Esophagus (tissue), 2 donors: ENCODE data around the gene EPB41L1. TPM values are rescaled to one million over a fixed set of nuclear protein-coding genes. Genes with fewer than 3 reads are reported as not detected.

Experiments used
- H3K27ac ChIP-seq, 2 donors: one replicate each; pipeline ENCODE4 v1.5.1; 2013; ENCODE audit warnings: low read depth in 2 of 2, mild to moderate bottlenecking in 2 of 2, inconsistent platforms in 1 of 2, low read length in 1 of 2, moderate library complexity in 1 of 2
- H3K27me3 ChIP-seq, 2 donors: one replicate each; pipeline ENCODE4 v1.6.1; 2013; ENCODE audit warnings: low read length in 2 of 2, control low read depth in 1 of 2, mild to moderate bottlenecking in 1 of 2; ENCODE audit not compliant: insufficient read depth in 2 of 2, control insufficient read depth in 1 of 2
- H3K36me3 ChIP-seq, 2 donors: one replicate each; pipeline ENCODE4 v1.6.1; 2013; ENCODE audit warnings: low read length in 1 of 2; ENCODE audit not compliant: control insufficient read depth in 2 of 2, insufficient read depth in 2 of 2
- H3K4me1 ChIP-seq, 2 donors: one replicate each; pipeline ENCODE4 v1.6.1; 2013; ENCODE audit warnings: low read length in 1 of 2; ENCODE audit not compliant: control insufficient read depth in 2 of 2, insufficient read depth in 2 of 2
- H3K4me3 ChIP-seq, 2 donors: one replicate each; pipeline ENCODE4 v1.5.1; 2013; ENCODE audit warnings: low read length in 2 of 2, mild to moderate bottlenecking in 2 of 2, low read depth in 1 of 2, moderate library complexity in 1 of 2
- H3K9me3 ChIP-seq, 2 donors: one replicate each; pipeline ENCODE4 v1.6.1; 2013; ENCODE audit warnings: mild to moderate bottlenecking in 2 of 2, low read depth in 1 of 2, low read length in 1 of 2, moderate library complexity in 1 of 2; ENCODE audit not compliant: control insufficient read depth in 2 of 2, insufficient read depth in 1 of 2
- WGBS, 2 donors: extraction: QIAGEN DNeasy Blood & Tissue Kit; methylation state at CpG; one replicate each; pipeline ENCODE4 v1.1.7; 2013; 5-methylcytosine and 5-hydroxymethylcytosine counted together
- polyA plus RNA-seq, 2 donors: library from polyadenylated mRNA; stranded (reverse); fragments of 200-250 nt; gene quantifications; one replicate each; pipeline ENCODE4 v1.2.3, GENCODE V29; 2013
- donor health status: healthy with polysubstance abuse.
- donor health status: Bipolar disorder and iron deficiency.

The EPB41L1 gene
- polyA plus RNA-seq, 2 donors = 30.2 to 35.0 TPM

GRCh38 chr20:36268440-36269342, 114.2 kb downstream of the EPB41L1 start:
- Histone ChIP-seq H3K4me1 (no peaks in the 10 kb centered on the region), H3K27me3 (no peaks in the 10 kb centered on the region), H3K27ac (no peak overlapping the region), H3K4me3 (no peak overlapping the region), H3K9me3 (no peaks in the 10 kb centered on the region), H3K36me3 (no peaks in the 10 kb centered on the region)
- WGBS, 2 donors = 59 to 71% methylated on average over 8 to 10 of the region's 10 CpGs

- H3K4me1 ChIP-seq = no peaks in the 10 kb centered on the region
- no peak overlapping the region for H3K4me3 ChIP-seq
- no peaks in the 10 kb centered on the region for H3K27me3 ChIP-seq
- WGBS, 2 donors = 78% methylated on average over 2 of the region's 2 CpGs
- no peaks in the 10 kb centered on the region for H3K36me3 ChIP-seq
- H3K27ac ChIP-seq = no peak overlapping the region
- no peaks in the 10 kb centered on the region for H3K9me3 ChIP-seq
These were observed 115.0 kb downstream of the EPB41L1 start for GRCh38 chr20:36269507-36269906.

GRCh38 chr20:36270744-36271638, 116.5 kb downstream of the EPB41L1 start:
- Histone ChIP-seq H3K27me3 (no peaks in the 10 kb centered on the region), H3K4me1 (no peaks in the 10 kb centered on the region), H3K4me3 (no peak overlapping the region), H3K27ac (no peak overlapping the region), H3K36me3 (no peaks in the 10 kb centered on the region), H3K9me3 (no peaks in the 10 kb centered on the region)
- WGBS, 2 donors = 75 to 81% methylated on average over 20 of the region's 20 CpGs

GRCh38 chr20:36271639-36272546, 117.4 kb downstream of the EPB41L1 start:
- 88 to 90% methylated on average over 21 of the region's 21 CpGs for WGBS, 2 donors
- no peaks in the 10 kb centered on the region for H3K4me1 ChIP-seq
- no peaks in the 10 kb centered on the region for H3K36me3 ChIP-seq
- H3K4me3 ChIP-seq = no peak overlapping the region
- H3K27me3 ChIP-seq = no peaks in the 10 kb centered on the region
- H3K9me3 ChIP-seq = no peaks in the 10 kb centered on the region
- no peak overlapping the region for H3K27ac ChIP-seq

GRCh38 chr20:36272547-36273220, 118.1 kb downstream of the EPB41L1 start:
- no peak overlapping the region for H3K4me3 ChIP-seq
- WGBS, 2 donors = 82 to 84% methylated on average over 12 of the region's 12 CpGs
- H3K36me3 ChIP-seq = no peaks in the 10 kb centered on the region
- H3K27ac ChIP-seq = no peak overlapping the region
- H3K9me3 ChIP-seq = no peaks in the 10 kb centered on the region
- H3K4me1 ChIP-seq = no peaks in the 10 kb centered on the region
- H3K27me3 ChIP-seq = no peaks in the 10 kb centered on the region

- H3K36me3 ChIP-seq = no peaks in the 10 kb centered on the region
- no peaks in the 10 kb centered on the region for H3K9me3 ChIP-seq
- H3K4me1 ChIP-seq = no peaks in the 10 kb centered on the region
- H3K27me3 ChIP-seq = no peaks in the 10 kb centered on the region
- no peak overlapping the region for H3K27ac ChIP-seq
- WGBS, 2 donors = 68 to 70% methylated on average over 12 of the region's 12 CpGs
- no peak overlapping the region for H3K4me3 ChIP-seq
These were observed 119.1 kb downstream of the EPB41L1 start for GRCh38 chr20:36273414-36274180.

- Histone ChIP-seq H3K4me3 (no peak overlapping the region), H3K27me3 (no peaks in the 10 kb centered on the region), H3K36me3 (no peaks in the 10 kb centered on the region), H3K4me1 (no peaks in the 10 kb centered on the region), H3K27ac (no peak overlapping the region), H3K9me3 (no peaks in the 10 kb centered on the region)
- WGBS, 2 donors = 45 to 49% methylated on average over 20 of the region's 20 CpGs
These were observed 119.8 kb downstream of the EPB41L1 start for GRCh38 chr20:36274181-36274841.

GRCh38 chr20:36275011-36275410, 120.5 kb downstream of the EPB41L1 start:
- no peaks in the 10 kb centered on the region for H3K9me3 ChIP-seq
- no peaks in the 10 kb centered on the region for H3K4me1 ChIP-seq
- no peaks in the 10 kb centered on the region for H3K27me3 ChIP-seq
- H3K27ac ChIP-seq = no peak overlapping the region
- H3K4me3 ChIP-seq = no peak overlapping the region
- H3K36me3 ChIP-seq = no peaks in the 10 kb centered on the region
- 57 to 62% methylated on average over 5 of the region's 5 CpGs for WGBS, 2 donors
